Measurements from ENCODE around the gene CHADL. TPM values are rescaled to one million over a fixed set of nuclear protein-coding genes. Genes with fewer than 3 reads are reported as not detected.

CHADL gene
- polyA plus RNA-seq, 1 donor (not counting 4 experiments of a cell fraction or from before 2014, with no cell fraction given) = 0.16 TPM

GRCh38 chr22:41226723-41227655 is 13.7 kb downstream of the CHADL start:
- Histone ChIP-seq H4K20me1 (ENCODE audit: control insufficient read depth, extremely low read depth, insufficient read depth, low read length) (no peaks in the 10 kb centered on the region), H3K36me3 (ENCODE audit: control insufficient read depth in 2 of 2, extremely low read depth in 1 of 2, insufficient read depth in 2 of 2, low read length in 2 of 2) (peaks cover 44 to 51% of the 10 kb centered on the region in 2 experiments), H3K4me1 (ENCODE audit: control insufficient read depth, extremely low read depth, insufficient read depth, low read length) (peaks cover 8% of the 10 kb centered on the region), H3K9me3 (ENCODE audit: control insufficient read depth, low read depth, low read length) (no peaks in the 10 kb centered on the region), H3K27ac (ENCODE audit: control insufficient read depth, insufficient read depth, low read length) (no peak overlapping the region), H3K4me3 (ENCODE audit: control insufficient read depth in 2 of 3, extremely low read depth in 1 of 3, insufficient read depth in 2 of 3, low read depth in 1 of 3, low read length in 3 of 3) (no peak overlapping the region), H3K9me1 (ENCODE audit: control insufficient read depth, extremely low read depth, insufficient read depth, low read length) (no peaks in the 10 kb centered on the region), H3K9ac (ENCODE audit: control insufficient read depth, extremely low read depth, insufficient read depth, low read length) (no peak overlapping the region), H2AFZ (ENCODE audit: control insufficient read depth, low read length) (no peak overlapping the region), H3K4me2 (ENCODE audit: control insufficient read depth, extremely low read depth, insufficient read depth, low read depth, low read length) (no peak overlapping the region), H3K27me3 (ENCODE audit: control insufficient read depth, extremely low read depth, insufficient read depth, low read length) (no peaks in the 10 kb centered on the region), H3K79me2 (ENCODE audit: control insufficient read depth, insufficient read depth, low read length) (no peaks in the 10 kb centered on the region)
- no peak for TF ChIP-seq EZH2 (IDR thresholded peaks at IDR 0.05; ENCODE audit: low read length)
- TF ChIP-seq, protein P1, sequence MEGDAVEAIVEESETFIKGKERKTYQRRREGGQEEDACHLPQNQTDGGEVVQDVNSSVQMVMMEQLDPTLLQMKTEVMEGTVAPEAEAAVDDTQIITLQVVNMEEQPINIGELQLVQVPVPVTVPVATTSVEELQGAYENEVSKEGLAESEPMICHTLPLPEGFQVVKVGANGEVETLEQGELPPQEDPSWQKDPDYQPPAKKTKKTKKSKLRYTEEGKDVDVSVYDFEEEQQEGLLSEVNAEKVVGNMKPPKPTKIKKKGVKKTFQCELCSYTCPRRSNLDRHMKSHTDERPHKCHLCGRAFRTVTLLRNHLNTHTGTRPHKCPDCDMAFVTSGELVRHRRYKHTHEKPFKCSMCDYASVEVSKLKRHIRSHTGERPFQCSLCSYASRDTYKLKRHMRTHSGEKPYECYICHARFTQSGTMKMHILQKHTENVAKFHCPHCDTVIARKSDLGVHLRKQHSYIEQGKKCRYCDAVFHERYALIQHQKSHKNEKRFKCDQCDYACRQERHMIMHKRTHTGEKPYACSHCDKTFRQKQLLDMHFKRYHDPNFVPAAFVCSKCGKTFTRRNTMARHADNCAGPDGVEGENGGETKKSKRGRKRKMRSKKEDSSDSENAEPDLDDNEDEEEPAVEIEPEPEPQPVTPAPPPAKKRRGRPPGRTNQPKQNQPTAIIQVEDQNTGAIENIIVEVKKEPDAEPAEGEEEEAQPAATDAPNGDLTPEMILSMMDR (optimal IDR thresholded peaks at IDR 0.05 in 1 of 3, IDR thresholded peaks at IDR 0.05 in 1 of 3, conservative IDR thresholded peaks at IDR 0.05 in 1 of 3; ENCODE audit: extremely low read depth in 1 of 3, insufficient read depth in 2 of 3, low read length in 3 of 3) = no peak
- dilution Hi-C loops (cut with MboI; ENCODE audit: extremely low pct_ligation_motif_present, low sequenced_read_pairs) = no loop called here
- DNase-seq (ENCODE audit: low read depth, low spot score) (no peak), FAIRE-seq (no peak)

DNA sequence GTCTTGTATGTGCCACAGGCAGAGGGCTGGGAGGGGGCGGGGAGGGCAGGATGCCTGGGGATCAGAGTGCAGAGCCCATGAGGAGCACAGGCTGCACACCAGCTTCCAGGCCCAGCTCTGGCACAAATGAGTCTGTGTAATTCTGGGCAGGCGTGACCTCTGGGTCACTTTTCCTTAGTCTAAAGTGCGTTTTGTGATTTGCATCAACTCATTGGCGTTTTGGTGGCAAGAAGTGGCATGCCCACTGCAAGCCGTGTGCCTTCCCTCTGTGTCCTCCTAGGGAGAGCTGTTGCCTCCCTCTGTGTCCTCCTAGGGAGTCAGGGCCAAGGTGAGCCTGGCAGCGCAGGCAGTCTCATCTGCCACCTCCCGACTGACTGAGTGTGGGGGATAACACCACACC is 17.2 kb downstream of the CHADL start:
- no peaks in the 10 kb centered on the region for H3K9me1 ChIP-seq (ENCODE audit: control insufficient read depth, extremely low read depth, insufficient read depth, low read length)
- H3K9ac ChIP-seq (ENCODE audit: control insufficient read depth, extremely low read depth, insufficient read depth, low read length) = no peak overlapping the region
- no peaks in the 10 kb centered on the region for H3K9me3 ChIP-seq (ENCODE audit: control insufficient read depth, low read depth, low read length)
- no peak overlapping the region for H2AFZ ChIP-seq (ENCODE audit: control insufficient read depth, low read length)
- dilution Hi-C loops (cut with MboI; ENCODE audit: extremely low pct_ligation_motif_present, low sequenced_read_pairs) = no loop called here
- no peak overlapping the region for H3K4me3 ChIP-seq (ENCODE audit: control insufficient read depth in 2 of 3, extremely low read depth in 1 of 3, insufficient read depth in 2 of 3, low read depth in 1 of 3, low read length in 3 of 3)
- TF ChIP-seq EZH2 (IDR thresholded peaks at IDR 0.05; ENCODE audit: low read length) = no peak
- TF ChIP-seq, protein P1 (optimal IDR thresholded peaks at IDR 0.05 in 1 of 3, IDR thresholded peaks at IDR 0.05 in 1 of 3, conservative IDR thresholded peaks at IDR 0.05 in 1 of 3; ENCODE audit: extremely low read depth in 1 of 3, insufficient read depth in 2 of 3, low read length in 3 of 3) = no peak
- no peaks in the 10 kb centered on the region for H3K27me3 ChIP-seq (ENCODE audit: control insufficient read depth, extremely low read depth, insufficient read depth, low read length)
- no peaks in the 10 kb centered on the region for H4K20me1 ChIP-seq (ENCODE audit: control insufficient read depth, extremely low read depth, insufficient read depth, low read length)
- peaks cover 6% of the 10 kb centered on the region for H3K4me1 ChIP-seq (ENCODE audit: control insufficient read depth, extremely low read depth, insufficient read depth, low read length)
- no peak overlapping the region for H3K4me2 ChIP-seq (ENCODE audit: control insufficient read depth, extremely low read depth, insufficient read depth, low read depth, low read length)
- no peak overlapping the region for H3K27ac ChIP-seq (ENCODE audit: control insufficient read depth, insufficient read depth, low read length)
- FAIRE-seq = no peak
- DNase-seq (ENCODE audit: low read depth, low spot score) = no peak
- H3K79me2 ChIP-seq (ENCODE audit: control insufficient read depth, insufficient read depth, low read length) = no peaks in the 10 kb centered on the region
- peaks cover 45 to 48% of the 10 kb centered on the region in 2 experiments for H3K36me3 ChIP-seq (ENCODE audit: control insufficient read depth in 2 of 2, extremely low read depth in 1 of 2, insufficient read depth in 2 of 2, low read length in 2 of 2)
